Astrocyte of the spinal cord (primary cell): ENCODE results near the gene DEFB125.
A peak's percentile ranks its signal among the peaks of the same experiment; 100 is the strongest.

ENCODE experiments used
- DNase-seq: peaks from one replicate; pipeline ENCODE4 v3.0.0; 2011; ENCODE audit warnings: low read depth, low spot score
- H3K4me3 ChIP-seq: 2 replicates; pipeline ENCODE4 v1.5.1; 2011; ENCODE audit warnings: low read depth, mild to moderate bottlenecking, low read length, moderate library complexity
- in situ Hi-C: cut with HindIII; loops from 2 replicates; pipeline ENCODE4 v1.10.0; 2017; ENCODE audit warnings: low sequenced_read_pairs
- TF ChIP-seq, protein P1 (sequence below): IDR thresholded peaks from 2 replicates; pipeline ENCODE4 v1.5.1; 2012; ENCODE audit warnings: low read depth, mild to moderate bottlenecking, low read length, inconsistent platforms

The DEFB125 gene, protein sequence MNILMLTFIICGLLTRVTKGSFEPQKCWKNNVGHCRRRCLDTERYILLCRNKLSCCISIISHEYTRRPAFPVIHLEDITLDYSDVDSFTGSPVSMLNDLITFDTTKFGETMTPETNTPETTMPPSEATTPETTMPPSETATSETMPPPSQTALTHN

DNA sequence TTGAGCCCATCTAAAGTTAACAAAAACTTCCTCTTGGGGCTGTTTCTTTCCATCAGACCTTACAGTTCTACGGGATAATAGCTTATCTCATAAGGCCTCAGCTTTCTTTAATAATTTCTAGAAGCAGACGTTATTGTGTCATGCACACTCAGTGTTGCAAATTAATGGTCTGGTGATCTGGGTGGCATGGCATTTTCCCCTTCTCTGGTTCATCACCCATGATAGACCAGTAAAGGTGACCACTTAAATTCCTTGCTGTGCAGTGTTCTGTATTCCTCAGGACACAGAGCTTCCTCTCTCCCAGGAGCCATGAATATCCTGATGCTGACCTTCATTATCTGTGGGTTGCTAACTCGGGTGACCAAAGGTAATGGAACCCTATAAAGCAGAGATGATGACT is at the start of gene DEFB125:
TSS of gene DEFB125 (plus strand) at position 272 of the 400 bp plus-strand sequence. CDS start at position 310, 38 bp downstream.
- TF ChIP-seq, protein P1, sequence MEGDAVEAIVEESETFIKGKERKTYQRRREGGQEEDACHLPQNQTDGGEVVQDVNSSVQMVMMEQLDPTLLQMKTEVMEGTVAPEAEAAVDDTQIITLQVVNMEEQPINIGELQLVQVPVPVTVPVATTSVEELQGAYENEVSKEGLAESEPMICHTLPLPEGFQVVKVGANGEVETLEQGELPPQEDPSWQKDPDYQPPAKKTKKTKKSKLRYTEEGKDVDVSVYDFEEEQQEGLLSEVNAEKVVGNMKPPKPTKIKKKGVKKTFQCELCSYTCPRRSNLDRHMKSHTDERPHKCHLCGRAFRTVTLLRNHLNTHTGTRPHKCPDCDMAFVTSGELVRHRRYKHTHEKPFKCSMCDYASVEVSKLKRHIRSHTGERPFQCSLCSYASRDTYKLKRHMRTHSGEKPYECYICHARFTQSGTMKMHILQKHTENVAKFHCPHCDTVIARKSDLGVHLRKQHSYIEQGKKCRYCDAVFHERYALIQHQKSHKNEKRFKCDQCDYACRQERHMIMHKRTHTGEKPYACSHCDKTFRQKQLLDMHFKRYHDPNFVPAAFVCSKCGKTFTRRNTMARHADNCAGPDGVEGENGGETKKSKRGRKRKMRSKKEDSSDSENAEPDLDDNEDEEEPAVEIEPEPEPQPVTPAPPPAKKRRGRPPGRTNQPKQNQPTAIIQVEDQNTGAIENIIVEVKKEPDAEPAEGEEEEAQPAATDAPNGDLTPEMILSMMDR, result no peak
- in situ Hi-C loops, result no loop called here

DNA sequence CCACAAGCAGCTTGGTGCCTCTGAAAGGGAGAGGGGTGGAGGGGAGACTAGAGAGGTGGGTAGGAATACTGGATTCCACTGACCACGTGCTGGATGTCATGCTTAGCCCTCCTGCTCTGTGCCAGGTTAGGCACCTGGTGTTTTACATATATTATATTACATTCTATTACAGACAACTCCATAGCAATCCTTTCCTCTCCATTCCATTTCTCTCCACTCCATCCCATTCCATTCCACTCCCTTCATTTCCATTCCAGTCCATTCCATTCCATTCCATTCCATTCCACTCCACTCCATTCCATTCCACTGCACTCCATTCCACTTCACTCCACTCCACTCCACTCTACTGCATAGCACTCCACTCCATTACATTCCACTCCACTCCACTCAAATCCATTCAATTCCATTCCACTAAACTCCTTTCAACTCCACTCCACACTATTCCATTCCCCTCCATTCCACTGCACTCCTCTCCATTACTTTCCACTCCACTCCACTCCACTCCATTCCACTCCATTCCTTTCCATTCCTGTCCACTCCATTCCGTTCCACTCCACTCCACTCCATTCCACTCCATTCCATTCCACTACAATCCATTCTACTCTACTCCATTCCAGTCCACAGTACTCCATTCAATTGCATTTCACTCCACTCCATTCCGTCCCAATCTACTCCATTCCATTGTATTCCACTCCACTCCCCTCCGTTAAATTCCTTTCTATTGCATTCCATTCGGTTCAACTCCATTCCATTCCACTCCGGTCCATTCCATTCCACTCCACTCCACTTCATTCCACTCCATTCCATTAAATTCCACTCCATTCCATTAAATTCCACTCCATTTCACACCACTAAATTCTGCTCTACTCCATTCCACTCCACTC is 27.2 kb upstream of the DEFB125 start:
- in situ Hi-C loops, result no loop called here
- TF ChIP-seq, protein P1, result no peak
- DNase-seq, result no peak
- no peak overlapping the region for H3K4me3 ChIP-seq

More for the DNA sequence above, at the start of gene DEFB125:
- no peak for DNase-seq
- H3K4me3 ChIP-seq, result no peak within 1 kb of the TSS

DNA sequence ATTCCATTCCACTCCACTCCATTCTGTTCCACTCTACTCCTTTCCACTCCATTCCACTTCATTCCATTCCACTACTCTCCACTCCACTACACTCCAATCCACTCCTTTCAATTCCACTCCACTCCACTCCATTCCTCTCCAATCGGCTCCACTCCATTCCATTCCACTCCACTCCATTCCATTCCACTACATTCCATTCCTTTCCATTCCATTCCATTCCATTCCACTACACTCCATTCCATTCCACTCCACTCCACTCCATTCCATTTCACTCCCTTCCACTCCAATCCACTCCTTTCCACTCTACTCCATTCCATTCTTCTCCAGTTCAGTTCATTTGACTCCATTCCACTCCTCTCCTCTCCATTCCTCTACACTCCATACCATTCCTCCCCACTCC is 26.2 kb upstream of the DEFB125 start:
- DNase-seq, result no peak
- in situ Hi-C loops, result no loop called here
- TF ChIP-seq, protein P1, result no peak

DNA sequence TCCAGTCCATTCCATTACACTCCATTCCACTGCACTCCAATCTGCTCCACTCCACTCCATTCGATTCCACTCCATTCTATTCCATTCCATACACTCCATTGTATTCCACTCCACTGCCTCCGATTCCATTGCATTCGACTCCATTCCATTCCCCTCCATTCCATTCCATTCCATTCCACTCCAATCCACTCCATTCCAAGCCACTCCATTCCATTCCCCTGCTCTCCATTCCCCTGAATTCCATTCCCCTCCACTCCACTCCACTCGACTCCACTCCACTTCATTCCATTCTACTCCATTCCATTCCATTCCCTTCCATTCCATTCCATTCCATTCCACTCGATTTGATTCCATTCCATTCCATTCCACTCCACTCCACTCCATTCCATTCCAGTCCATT is 25.7 kb upstream of the DEFB125 start:
- TF ChIP-seq, protein P1, result no peak
- in situ Hi-C loops, result no loop called here
- no peak overlapping the region for H3K4me3 ChIP-seq
- DNase-seq, result peak; percentile 1

More for the DNA sequence above, 26.2 kb upstream of the DEFB125 start:
- no peak overlapping the region for H3K4me3 ChIP-seq

DNA sequence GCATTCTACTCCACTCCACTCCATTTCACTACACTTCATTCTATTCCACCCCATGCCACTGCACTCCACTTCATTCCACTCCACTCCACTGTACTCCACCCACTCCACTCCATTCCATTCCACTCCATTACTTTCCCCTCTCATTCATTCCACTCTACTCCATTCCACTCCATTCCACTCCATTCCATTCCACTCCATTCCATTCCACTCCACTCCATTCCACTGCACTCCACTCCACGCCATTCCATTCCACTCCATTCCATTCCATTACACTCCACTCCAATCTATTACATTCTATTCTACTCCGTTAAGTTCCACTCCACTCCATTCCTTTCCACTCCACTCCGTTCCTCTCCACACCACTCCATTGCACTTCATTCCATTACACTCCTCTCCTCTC is 25.0 kb upstream of the DEFB125 start:
- no peak for DNase-seq
- no peak overlapping the region for H3K4me3 ChIP-seq
- in situ Hi-C loops, result no loop called here
- TF ChIP-seq, protein P1, result no peak

DNA sequence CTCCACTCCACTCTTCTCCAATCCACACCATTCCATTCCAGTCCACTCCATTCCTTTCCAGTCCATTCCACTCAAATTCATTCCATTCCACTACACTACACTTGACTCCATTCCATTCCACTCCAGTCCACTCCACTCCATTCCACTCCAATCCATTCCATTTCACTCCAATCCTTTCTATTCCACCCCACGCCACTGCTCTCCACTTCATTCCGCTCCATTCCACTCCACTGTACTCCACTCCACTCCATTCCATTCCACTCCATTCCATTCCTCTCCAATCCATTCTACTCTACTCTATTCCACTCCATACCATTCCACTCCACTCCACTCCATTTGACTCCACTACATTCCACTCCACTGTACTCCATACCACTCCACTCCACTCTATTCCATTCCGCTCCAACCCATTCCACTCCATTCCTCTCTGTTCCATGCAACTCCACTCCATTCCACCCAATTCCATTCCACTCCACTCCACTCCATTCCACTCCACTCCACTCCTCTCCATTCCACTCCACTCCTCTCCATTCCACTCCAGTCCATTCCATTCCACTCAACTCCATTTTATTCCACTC is 23.4 kb upstream of the DEFB125 start:
- in situ Hi-C loops, result no loop called here
- TF ChIP-seq, protein P1, result no peak
- no peak for DNase-seq
- H3K4me3 ChIP-seq, result no peak overlapping the region
